Activated CD4-positive, alpha-beta memory T cell treated with anti-CD3 and anti-CD28 coated beads, Interleukin-2, amount 10 ng/mL, durations not matched to agents 7 days and 5 days (primary cell): ENCODE measurements around the gene CNKSR1. TPM values are rescaled to one million over a fixed set of nuclear protein-coding genes. Genes with fewer than 3 reads are reported as not detected.

Experiments
- CTCF ChIA-PET: fragments of 350-600 bp; sonication (Branson Sonifier 250); formaldehyde crosslinking; loops from one replicate; lab custom pipeline; 2021; ENCODE audit warnings: antibody characterized with exemption, inconsistent platforms; lab: Charles Lee
- POLR2A ChIA-PET: fragments of 350-600 bp; sonication (Branson Sonifier 250); formaldehyde crosslinking; loops from one replicate; lab custom pipeline; 2021; ENCODE audit warnings: antibody characterized with exemption; lab: Charles Lee
- DNase-seq: peaks from one replicate; pipeline ENCODE4 v3.0.0-alpha.2; 2020
- H3K27ac Mint-ChIP-seq: one replicate; pipeline ENCODE4 v1.8.0; 2021; ENCODE audit warnings: mild to moderate bottlenecking, mixed read lengths
- H3K27me3 Mint-ChIP-seq: one replicate; pipeline ENCODE4 v1.8.0; 2021; ENCODE audit warnings: mixed read lengths
- H3K36me3 Mint-ChIP-seq: one replicate; pipeline ENCODE4 v1.8.0; 2021; ENCODE audit warnings: low read depth, mixed read lengths
- H3K4me1 Mint-ChIP-seq: one replicate; pipeline ENCODE4 v1.8.0; 2021; ENCODE audit warnings: mixed read lengths
- H3K4me3 Mint-ChIP-seq: one replicate; pipeline ENCODE4 v1.8.0; 2021; ENCODE audit warnings: mild to moderate bottlenecking, mixed read lengths
- H3K9me3 Mint-ChIP-seq: one replicate; pipeline ENCODE4 v1.8.0; 2021; ENCODE audit warnings: mixed read lengths
- total RNA-seq, 2 experiments: library from RNA; stranded (reverse); gene quantifications; one replicate each; pipeline ENCODE4 v1.2.3, GENCODE V29; 2021

Gene CNKSR1
- total RNA-seq, 2 experiments from 2014 or later, result 1.8 to 5.3 TPM

- H3K4me1 Mint-ChIP-seq, result peaks cover 21% of the 10 kb centered on the region
- H3K27me3 Mint-ChIP-seq, result peaks cover 14% of the 10 kb centered on the region
- no peaks in the 10 kb centered on the region for H3K36me3 Mint-ChIP-seq
- ChIA-PET POLR2A (interaction anchor here (1.3 kb wide), 1 partner anchor 17 kb away, joined by 3 read pairs; no protein-coding TSS in a partner anchor), CTCF (interaction anchor here (0.7 to 1.4 kb wide), 3 partner anchors 22 to 135 kb away, joined by 3 to 5 read pairs (median 3); partner anchors contain the start of genes CEP85 and ZNF593)
- peak; percentile 34 for DNase-seq
- no peaks in the 10 kb centered on the region for H3K9me3 Mint-ChIP-seq
- H3K4me3 Mint-ChIP-seq, result no peak overlapping the region
- no peak overlapping the region for H3K27ac Mint-ChIP-seq
Measured at GRCh38 chr1:26191739-26192138, 14.4 kb downstream of the CNKSR1 start.

GRCh38 chr1:26195805-26196204 is 18.5 kb downstream of the CNKSR1 start:
- Mint-ChIP-seq H3K27me3 (peaks cover 14% of the 10 kb centered on the region), H3K4me3 (no peak overlapping the region), H3K36me3 (no peaks in the 10 kb centered on the region), H3K4me1 (peaks cover 32% of the 10 kb centered on the region), H3K9me3 (no peaks in the 10 kb centered on the region), H3K27ac (no peak overlapping the region)
- ChIA-PET CTCF (interaction anchor here (0.7 to 1.4 kb wide), 3 partner anchors 26 to 222 kb away, joined by 3 to 5 read pairs (median 5); partner anchors contain the start of genes CEP85 and ZNF593), POLR2A (no interaction called here)
- no peak for DNase-seq

- H3K36me3 Mint-ChIP-seq, result no peaks in the 10 kb centered on the region
- no peak for DNase-seq
- no peak overlapping the region for H3K27ac Mint-ChIP-seq
- H3K9me3 Mint-ChIP-seq, result no peaks in the 10 kb centered on the region
- H3K27me3 Mint-ChIP-seq, result peaks cover 12% of the 10 kb centered on the region
- H3K4me1 Mint-ChIP-seq, result peaks cover 36% of the 10 kb centered on the region
- POLR2A ChIA-PET, result no interaction called here
- H3K4me3 Mint-ChIP-seq, result no peak overlapping the region
- CTCF ChIA-PET, result interaction anchor here (0.6 to 1.1 kb wide), 2 partner anchors 26 to 37 kb away, joined by 3 to 5 read pairs; partner anchors contain the start of genes CEP85 and ZNF593OS
Measured at GRCh38 chr1:26197301-26197700, 20.0 kb downstream of the CNKSR1 start.

- ChIA-PET CTCF (interaction anchor here (0.6 to 1.1 kb wide), 2 partner anchors 26 to 36 kb away, joined by 3 to 5 read pairs; partner anchors contain the start of genes CEP85 and ZNF593OS), POLR2A (no interaction called here)
- Mint-ChIP-seq H3K27me3 (peaks cover 12% of the 10 kb centered on the region), H3K4me1 (peaks cover 41% of the 10 kb centered on the region), H3K27ac (no peak overlapping the region), H3K36me3 (no peaks in the 10 kb centered on the region), H3K4me3 (no peak overlapping the region), H3K9me3 (no peaks in the 10 kb centered on the region)
- no peak for DNase-seq
Measured at GRCh38 chr1:26197813-26198212, 20.5 kb downstream of the CNKSR1 start.

GRCh38 chr1:26200413-26200812 is 23.1 kb downstream of the CNKSR1 start:
- H3K27ac Mint-ChIP-seq, result peak overlapping the region; percentile 62
- H3K4me3 Mint-ChIP-seq, result no peak overlapping the region
- no peaks in the 10 kb centered on the region for H3K9me3 Mint-ChIP-seq
- H3K4me1 Mint-ChIP-seq, result peaks cover 41% of the 10 kb centered on the region
- DNase-seq, result no peak
- no peaks in the 10 kb centered on the region for H3K36me3 Mint-ChIP-seq
- ChIA-PET POLR2A (interaction anchor here (0.7 to 3.8 kb wide), 3 partner anchors 14 to 78 kb away, joined by 3 to 44 read pairs (median 5); partner anchors contain the start of gene CEP85), CTCF (interaction anchor here (1.1 to 1.4 kb wide), 2 partner anchors 31 to 34 kb away, joined by 3 to 6 read pairs; partner anchors contain the start of genes CEP85 and ZNF593)
- peaks cover 5% of the 10 kb centered on the region for H3K27me3 Mint-ChIP-seq

- Mint-ChIP-seq H3K4me1 (peaks cover 41% of the 10 kb centered on the region), H3K27ac (no peak overlapping the region), H3K4me3 (no peak overlapping the region), H3K36me3 (no peaks in the 10 kb centered on the region), H3K9me3 (no peaks in the 10 kb centered on the region), H3K27me3 (no peaks in the 10 kb centered on the region)
- ChIA-PET POLR2A (interaction anchor here (2.0 to 3.8 kb wide), 3 partner anchors 11 to 72 kb away, joined by 5 to 44 read pairs (median 6); partner anchors contain the start of gene CEP85), CTCF (interaction anchor here (0.9 to 6.1 kb wide), 6 partner anchors 9 to 188 kb away, joined by 3 to 42 read pairs (median 4); partner anchors contain the start of genes CEP85 and ZNF593)
- DNase-seq, result no peak
Measured at GRCh38 chr1:26203642-26204318, 26.5 kb downstream of the CNKSR1 start.

- H3K27ac Mint-ChIP-seq, result no peak overlapping the region
- POLR2A ChIA-PET, result no interaction called here
- no peak for DNase-seq
- H3K4me1 Mint-ChIP-seq, result no peaks in the 10 kb centered on the region
- H3K9me3 Mint-ChIP-seq, result no peaks in the 10 kb centered on the region
- H3K36me3 Mint-ChIP-seq, result no peaks in the 10 kb centered on the region
- CTCF ChIA-PET, result interaction anchor here (1.0 to 3.1 kb wide), 5 partner anchors 21 to 207 kb away, joined by 3 to 14 read pairs (median 3); partner anchors contain the start of genes CATSPER4 and CEP85
- peaks cover 11% of the 10 kb centered on the region for H3K27me3 Mint-ChIP-seq
- no peak overlapping the region for H3K4me3 Mint-ChIP-seq
Measured at GRCh38 chr1:26210147-26210870, 33.0 kb downstream of the CNKSR1 start.

- POLR2A ChIA-PET, result interaction anchor here (1.2 kb wide), 1 partner anchor 22 kb away, joined by 3 read pairs; no protein-coding TSS in a partner anchor
- H3K36me3 Mint-ChIP-seq, result no peaks in the 10 kb centered on the region
- no peaks in the 10 kb centered on the region for H3K4me1 Mint-ChIP-seq
- H3K27me3 Mint-ChIP-seq, result peaks cover 14% of the 10 kb centered on the region
- H3K4me3 Mint-ChIP-seq, result no peak overlapping the region
- CTCF ChIA-PET, result interaction anchor here (1.4 to 3.1 kb wide), 4 partner anchors 8 to 204 kb away, joined by 5 to 9 read pairs (median 8); partner anchors contain the start of genes CEP85 and ZNF593
- H3K9me3 Mint-ChIP-seq, result no peaks in the 10 kb centered on the region
- no peak for DNase-seq
- H3K27ac Mint-ChIP-seq, result no peak overlapping the region
Measured at GRCh38 chr1:26212726-26213125, 35.4 kb downstream of the CNKSR1 start.

- DNase-seq, result no peak
- H3K27me3 Mint-ChIP-seq, result peaks cover 14% of the 10 kb centered on the region
- H3K4me1 Mint-ChIP-seq, result no peaks in the 10 kb centered on the region
- H3K27ac Mint-ChIP-seq, result no peak overlapping the region
- no peak overlapping the region for H3K4me3 Mint-ChIP-seq
- H3K36me3 Mint-ChIP-seq, result no peaks in the 10 kb centered on the region
- no peaks in the 10 kb centered on the region for H3K9me3 Mint-ChIP-seq
- ChIA-PET POLR2A (interaction anchor here (1.2 kb wide), 1 partner anchor 21 kb away, joined by 3 read pairs; no protein-coding TSS in a partner anchor), CTCF (interaction anchor here (0.7 to 3.1 kb wide), 5 partner anchors 9 to 1456 kb away, joined by 4 to 9 read pairs (median 7); partner anchors contain the start of genes CEP85 and ZNF593)
Measured at GRCh38 chr1:26213335-26213905, 36.1 kb downstream of the CNKSR1 start.

- Mint-ChIP-seq H3K36me3 (no peaks in the 10 kb centered on the region), H3K9me3 (no peaks in the 10 kb centered on the region), H3K27me3 (peaks cover 9% of the 10 kb centered on the region), H3K27ac (no peak overlapping the region), H3K4me1 (no peaks in the 10 kb centered on the region), H3K4me3 (no peak overlapping the region)
- ChIA-PET POLR2A (no interaction called here), CTCF (no interaction called here)
- DNase-seq, result no peak
Measured at GRCh38 chr1:26215246-26215645, 38.0 kb downstream of the CNKSR1 start.

- POLR2A ChIA-PET, result interaction anchor here (0.8 kb wide), 1 partner anchor 15 kb away, joined by 3 read pairs; the partner anchor contains the start of gene CEP85
- Mint-ChIP-seq H3K4me3 (no peak overlapping the region), H3K36me3 (no peaks in the 10 kb centered on the region), H3K9me3 (no peaks in the 10 kb centered on the region), H3K27me3 (peaks cover 15% of the 10 kb centered on the region), H3K4me1 (no peaks in the 10 kb centered on the region), H3K27ac (no peak overlapping the region)
- no peak for DNase-seq
- CTCF ChIA-PET, result interaction anchor here (0.6 to 4.1 kb wide), 3 partner anchors 15 to 177 kb away, joined by 3 to 20 read pairs (median 4); partner anchors contain the start of gene CEP85
Measured at GRCh38 chr1:26218906-26219494, 41.7 kb downstream of the CNKSR1 start.
